ENCODE measurements around the gene CAMTA1.

CAMTA1 gene

GRCh38 chr1:6885426-6885825 is 100.2 kb downstream of the CAMTA1 start:
- DNase-seq, result no peak

- DNase-seq, result no peak
Observed at GRCh38 chr1:6886523-6886922, 101.3 kb downstream of the CAMTA1 start.

GRCh38 chr1:6888268-6888667 is 103.0 kb downstream of the CAMTA1 start:
- no peak for DNase-seq

- DNase-seq, result no peak
Observed at GRCh38 chr1:6888870-6889269, 103.6 kb downstream of the CAMTA1 start.

- no peak for DNase-seq
Observed at GRCh38 chr1:6889875-6890480, 104.7 kb downstream of the CAMTA1 start.

GRCh38 chr1:6890686-6891085 is 105.4 kb downstream of the CAMTA1 start:
- no peak for DNase-seq

GRCh38 chr1:6891781-6892579 is 106.7 kb downstream of the CAMTA1 start:
- DNase-seq, result no peak

- no peak for DNase-seq
Observed at GRCh38 chr1:6893388-6893787, 108.1 kb downstream of the CAMTA1 start.

GRCh38 chr1:6897138-6897537 is 111.9 kb downstream of the CAMTA1 start:
- DNase-seq, result no peak

GRCh38 chr1:6898974-6899539 is 113.8 kb downstream of the CAMTA1 start:
- DNase-seq, result no peak

- DNase-seq, result no peak
Observed at GRCh38 chr1:6899621-6900020, 114.4 kb downstream of the CAMTA1 start.

GRCh38 chr1:6902153-6902552 is 116.9 kb downstream of the CAMTA1 start:
- DNase-seq, result no peak

GRCh38 chr1:6904476-6905170 is 119.4 kb downstream of the CAMTA1 start:
- DNase-seq, result no peak

- no peak for DNase-seq
Observed at GRCh38 chr1:6905331-6905730, 120.1 kb downstream of the CAMTA1 start.

GRCh38 chr1:6905790-6906189 is 120.5 kb downstream of the CAMTA1 start:
- no peak for DNase-seq

- DNase-seq, result no peak
Observed at GRCh38 chr1:6906783-6907182, 121.5 kb downstream of the CAMTA1 start.

GRCh38 chr1:6907201-6907600 is 121.9 kb downstream of the CAMTA1 start:
- no peak for DNase-seq

GRCh38 chr1:6907676-6908434 is 122.6 kb downstream of the CAMTA1 start:
- DNase-seq, result no peak

- DNase-seq, result no peak
Observed at GRCh38 chr1:6909401-6909800, 124.1 kb downstream of the CAMTA1 start.

GRCh38 chr1:6909857-6910256 is 124.6 kb downstream of the CAMTA1 start:
- DNase-seq, result no peak

- DNase-seq, result no peak
Observed at GRCh38 chr1:6911021-6911941, 126.0 kb downstream of the CAMTA1 start.

GRCh38 chr1:6911974-6912373 is 126.7 kb downstream of the CAMTA1 start:
- no peak for DNase-seq
